ENCODE data around the gene ABCA13. TPM values are rescaled to one million over a fixed set of nuclear protein-coding genes. Genes with fewer than 3 reads are reported as not detected.

ABCA13 gene
- total and polyA plus RNA-seq, 2 of the 4 experiments (the other 2 are of a cell fraction), result under 0.01 to 0.07 TPM

DNA sequence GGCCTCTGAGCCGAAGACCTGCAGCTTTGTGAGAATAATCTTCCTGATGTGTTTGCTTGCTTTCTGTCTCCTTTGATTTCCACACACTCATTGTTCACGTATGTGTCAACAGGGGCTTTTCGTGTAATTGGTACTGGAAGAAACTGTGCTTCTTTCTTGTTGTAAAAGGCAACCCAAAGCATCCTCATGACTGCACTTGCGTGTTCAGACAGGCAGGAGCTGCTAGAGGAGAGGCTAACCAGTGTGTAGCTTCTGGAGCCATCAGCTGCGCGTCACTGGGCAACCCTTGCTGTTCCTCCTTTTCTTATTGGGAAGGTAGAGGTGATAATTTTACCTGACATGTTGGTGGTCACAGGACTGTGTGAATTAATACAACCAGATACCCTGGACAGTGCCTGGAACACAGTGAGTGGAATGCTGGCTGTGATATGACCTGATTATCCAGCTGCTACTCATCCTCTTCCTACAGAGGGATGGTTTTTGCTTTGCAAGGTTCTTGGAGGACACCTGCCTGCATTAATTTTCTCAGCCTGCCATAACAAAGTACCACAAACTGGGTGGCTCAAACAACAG is 213.0 kb downstream of the ABCA13 start:
- no TSS peak for BruUV-seq (replicated peaks)
- no peak overlapping the region for H2BK120ac ChIP-seq (ENCODE audit: low read depth, low read length)
- no peak overlapping the region for H3K23ac ChIP-seq (ENCODE audit: low read depth, low read length)
- H3K14ac ChIP-seq (replicated peaks; ENCODE audit: low read depth, low read length), result no peak overlapping the region
- no peak overlapping the region for H4K5ac ChIP-seq (ENCODE audit: low read depth, low read length)
- H3K79me1 ChIP-seq (ENCODE audit: low read depth in 1 of 2, low read length in 2 of 2), result no peaks in the 10 kb centered on the region
- whole genome bisulfite sequencing, 2 experiments (ENCODE audit: extremely low coverage in 2 of 2, insufficient read length in 1 of 2), result no CpG with 5 or more reads among the region's 6 CpGs
- H4K91ac ChIP-seq (ENCODE audit: insufficient read depth, low read depth, low read length), result no peak overlapping the region
- ATAC-seq (ENCODE audit: low read depth), result no peak
- H3K56ac ChIP-seq (ENCODE audit: extremely low read depth, insufficient read depth, low read length), result no peak overlapping the region
- dilution Hi-C loops (cut with HindIII; ENCODE audit: low sequenced_read_pairs, unreplicated experiment) (no loop called here), intact Hi-C loops (cut with micrococcal nuclease) (no loop called here), in situ Hi-C loops (cut with MboI; ENCODE audit: low sequenced_read_pairs) (no loop called here)
- H2BK15ac ChIP-seq (ENCODE audit: low read depth, low read length), result no peak overlapping the region
- H3K4ac ChIP-seq (ENCODE audit: low read depth, low read length), result no peak overlapping the region
- H3K9ac ChIP-seq (ENCODE audit: low read depth, low read length), result no peak overlapping the region
- no peak for DNase-seq
- H3K36me3 ChIP-seq (ENCODE audit: control insufficient read depth, insufficient read depth, low read length), result no peaks in the 10 kb centered on the region
- H2BK20ac ChIP-seq (ENCODE audit: low read depth, low read length), result no peak overlapping the region
- ChIA-PET POLR2A (ENCODE audit: unreplicated experiment) (no interaction called here), CTCF (no interaction called here)
- H3K4me2 ChIP-seq (ENCODE audit: low read depth, low read length), result no peak overlapping the region
- H2AFZ ChIP-seq (replicated peaks; ENCODE audit: low read length, poor library complexity), result no peak overlapping the region
- no peaks in the 10 kb centered on the region for H3K4me1 ChIP-seq (ENCODE audit: control insufficient read depth, insufficient read depth, low read length)
- no peak for TF ChIP-seq RCOR1 (IDR thresholded peaks at IDR 0.05; ENCODE audit: insufficient replicate concordance, low read length)
- TF ChIP-seq CEBPB (IDR thresholded peaks at IDR 0.05; ENCODE audit: low read depth, low read length), result no peak
- H3K27me3 ChIP-seq (ENCODE audit: control insufficient read depth, insufficient read depth, low read length), result no peaks in the 10 kb centered on the region
- no peaks in the 10 kb centered on the region for H3K9me1 ChIP-seq (ENCODE audit: insufficient read depth, low read length)
- no peak overlapping the region for H2AK9ac ChIP-seq (replicated peaks; ENCODE audit: low read depth, low read length, poor library complexity)
- no peak overlapping the region for H4K8ac ChIP-seq (ENCODE audit: low read depth in 2 of 2, low read length in 2 of 2)
- H3K27ac ChIP-seq (ENCODE audit: insufficient read depth, low read length), result no peak overlapping the region
- no peak overlapping the region for H3K4me3 ChIP-seq (ENCODE audit: insufficient read depth, low read depth, low read length)
- no peaks in the 10 kb centered on the region for H4K20me1 ChIP-seq (ENCODE audit: insufficient read depth, low read length)
- no peaks in the 10 kb centered on the region for H3K9me3 ChIP-seq (ENCODE audit: control insufficient read depth, insufficient read depth, low read length)
- H2BK5ac ChIP-seq (ENCODE audit: low read depth, low read length, poor library complexity, severe bottlenecking), result no peak overlapping the region
- no peak overlapping the region for H2AK5ac ChIP-seq (ENCODE audit: low read depth, low read length)
- H3K18ac ChIP-seq (ENCODE audit: low read depth, low read length), result no peak overlapping the region
